ENCODE data around the gene ATP8B4. TPM values are rescaled to one million over a fixed set of nuclear protein-coding genes. Genes with fewer than 3 reads are reported as not detected.
"Not testable (repeated sequence)": the region's sequence is repeated elsewhere in the genome, so short reads cannot be mapped to it uniquely, and the experiment has no call there.

ATP8B4 gene
- total RNA-seq, 1 donor from 2014 or later: 3.1 TPM

- DNase-seq (no peak), ATAC-seq (peak; percentile 58)
- intact Hi-C loops (cut with micrococcal nuclease): no loop called here
Observed at GRCh38 chr15:49985463-49985862, 133.6 kb downstream of the ATP8B4 start.

GRCh38 chr15:49984436-49984835 lies 134.6 kb downstream of the ATP8B4 start:
- intact Hi-C loops (cut with micrococcal nuclease): no loop called here
- DNase-seq (no peak), ATAC-seq (no peak)

GRCh38 chr15:49982584-49982983 lies 136.4 kb downstream of the ATP8B4 start:
- ATAC-seq (no peak), DNase-seq (no peak)
- intact Hi-C loops (cut with micrococcal nuclease): no loop called here

GRCh38 chr15:49979705-49980382 lies 139.2 kb downstream of the ATP8B4 start:
- DNase-seq: no peak
- intact Hi-C loops (cut with micrococcal nuclease): no loop called here
- no peak for ATAC-seq

- intact Hi-C loops (cut with micrococcal nuclease): no loop called here
- DNase-seq (no peak), ATAC-seq (no peak)
Observed at GRCh38 chr15:49978121-49978520, 140.9 kb downstream of the ATP8B4 start.

GRCh38 chr15:49977306-49977705 lies 141.7 kb downstream of the ATP8B4 start:
- intact Hi-C loops (cut with micrococcal nuclease): no loop called here
- no peak for ATAC-seq

GRCh38 chr15:49964551-49964950 lies 154.5 kb downstream of the ATP8B4 start:
- DNase-seq: no peak
- no peak for ATAC-seq

More at GRCh38 chr15:49977306-49977705, 141.7 kb downstream of the ATP8B4 start:
- DNase-seq: no peak

GRCh38 chr15:49964061-49964460 lies 155.0 kb downstream of the ATP8B4 start:
- DNase-seq (no peak), ATAC-seq (no peak)
- intact Hi-C loops (cut with micrococcal nuclease): no loop called here

More at GRCh38 chr15:49964551-49964950, 154.5 kb downstream of the ATP8B4 start:
- intact Hi-C loops (cut with micrococcal nuclease): no loop called here

GRCh38 chr15:49963033-49963772 lies 155.8 kb downstream of the ATP8B4 start:
- intact Hi-C loops (cut with micrococcal nuclease); ATAC-seq; DNase-seq: not testable (repeated sequence)

GRCh38 chr15:49962044-49962602 lies 156.9 kb downstream of the ATP8B4 start:
- ATAC-seq (no peak), DNase-seq (no peak)
- intact Hi-C loops (cut with micrococcal nuclease): no loop called here

GRCh38 chr15:49953421-49953820 lies 165.6 kb downstream of the ATP8B4 start:
- intact Hi-C loops (cut with micrococcal nuclease): no loop called here
- ATAC-seq: no peak

GRCh38 chr15:49946681-49947080 lies 172.4 kb downstream of the ATP8B4 start:
- DNase-seq (no peak), ATAC-seq (no peak)
- intact Hi-C loops (cut with micrococcal nuclease): no loop called here

More at GRCh38 chr15:49953421-49953820, 165.6 kb downstream of the ATP8B4 start:
- DNase-seq: no peak

- intact Hi-C loops (cut with micrococcal nuclease): no loop called here
- no peak for DNase-seq
- ATAC-seq: peak; percentile 30
Observed at GRCh38 chr15:49934487-49934886, 184.5 kb downstream of the ATP8B4 start.

- DNase-seq (no peak), ATAC-seq (no peak)
- intact Hi-C loops (cut with micrococcal nuclease): no loop called here
Observed at GRCh38 chr15:49927189-49927861, 191.7 kb downstream of the ATP8B4 start.

- ATAC-seq (no peak), DNase-seq (no peak)
- intact Hi-C loops (cut with micrococcal nuclease): no loop called here
Observed at GRCh38 chr15:49926740-49927139, 192.3 kb downstream of the ATP8B4 start.

GRCh38 chr15:49923671-49924070 lies 195.4 kb downstream of the ATP8B4 start:
- intact Hi-C loops (cut with micrococcal nuclease): no loop called here
- no peak for ATAC-seq
- no peak for DNase-seq

GRCh38 chr15:49919034-49919433 lies 200.0 kb downstream of the ATP8B4 start:
- intact Hi-C loops (cut with micrococcal nuclease): no loop called here
- DNase-seq (no peak), ATAC-seq (peak; percentile 41)

GRCh38 chr15:49918121-49918520 lies 200.9 kb downstream of the ATP8B4 start:
- ATAC-seq: peak; percentile 65

GRCh38 chr15:49916998-49917397 lies 202.0 kb downstream of the ATP8B4 start:
- DNase-seq (no peak), ATAC-seq (no peak)
- intact Hi-C loops (cut with micrococcal nuclease): no loop called here

More at GRCh38 chr15:49918121-49918520, 200.9 kb downstream of the ATP8B4 start:
- no peak for DNase-seq
- intact Hi-C loops (cut with micrococcal nuclease): no loop called here

- intact Hi-C loops (cut with micrococcal nuclease): no loop called here
Observed at GRCh38 chr15:49915822-49916221, 203.2 kb downstream of the ATP8B4 start.

More at GRCh38 chr15:49915822-49916221, 203.2 kb downstream of the ATP8B4 start:
- ATAC-seq (no peak), DNase-seq (no peak)

Data from left ventricle myocardium superior (tissue), 1 donor.